Nephron progenitor cell (in vitro differentiated cells): ENCODE data around the gene EBNA1BP2.

Experiments
- DNase-seq: peaks from one replicate; pipeline ENCODE4 v3.0.0; 2021
- H3K27ac Mint-ChIP-seq: 2 replicates; pipeline ENCODE4 v1.8.0; 2021; ENCODE audit warnings: mild to moderate bottlenecking, moderate library complexity, mixed read lengths
- H3K27me3 Mint-ChIP-seq: 2 replicates; pipeline ENCODE4 v1.8.0; 2021; ENCODE audit warnings: mild to moderate bottlenecking, low read depth, mixed read lengths; ENCODE audit not compliant: poor library complexity
- H3K36me3 Mint-ChIP-seq: 2 replicates; pipeline ENCODE4 v1.8.0; 2021; ENCODE audit warnings: low read depth, mixed read lengths
- H3K4me1 Mint-ChIP-seq: 2 replicates; pipeline ENCODE4 v1.8.0; 2021; ENCODE audit warnings: mixed read lengths
- H3K4me3 Mint-ChIP-seq: 2 replicates; pipeline ENCODE4 v1.8.0; 2021; ENCODE audit warnings: mild to moderate bottlenecking, moderate library complexity, mixed read lengths
- H3K9me3 Mint-ChIP-seq: 2 replicates; pipeline ENCODE4 v1.8.0; 2021; ENCODE audit warnings: mild to moderate bottlenecking, moderate library complexity, mixed read lengths
- TF ChIP-seq, protein P1 (sequence below): fragments of 200-600 bp; sonication (generic); IDR thresholded peaks from 2 replicates; pipeline ENCODE4 v1.5.0; 2021; ENCODE audit warnings: antibody characterized with exemption

The EBNA1BP2 gene

DNA sequence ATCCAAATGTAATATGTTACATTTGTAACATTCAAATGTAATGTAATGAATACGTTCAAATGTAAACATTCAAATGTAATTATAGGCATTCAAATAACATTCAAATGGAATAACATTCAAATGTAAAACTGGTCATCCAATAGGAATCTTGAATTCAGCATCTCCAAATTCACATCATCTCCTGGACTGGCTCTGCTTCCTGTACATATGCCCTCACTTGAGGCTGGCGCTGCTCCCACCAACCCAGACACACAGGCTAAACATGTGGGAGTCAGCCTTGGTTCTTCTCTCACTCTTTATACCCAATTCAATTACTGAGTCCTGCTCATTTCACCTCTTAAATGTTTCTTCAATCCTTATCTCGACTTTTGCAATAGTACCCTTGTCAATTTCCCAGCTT is 6.9 kb downstream of the EBNA1BP2 start:
- Mint-ChIP-seq H3K4me1 (no peaks in the 10 kb centered on the region), H3K9me3 (no peaks in the 10 kb centered on the region), H3K4me3 (no peak overlapping the region), H3K36me3 (peaks cover 64% of the 10 kb centered on the region), H3K27ac (no peak overlapping the region), H3K27me3 (no peaks in the 10 kb centered on the region)
- TF ChIP-seq, protein P1, sequence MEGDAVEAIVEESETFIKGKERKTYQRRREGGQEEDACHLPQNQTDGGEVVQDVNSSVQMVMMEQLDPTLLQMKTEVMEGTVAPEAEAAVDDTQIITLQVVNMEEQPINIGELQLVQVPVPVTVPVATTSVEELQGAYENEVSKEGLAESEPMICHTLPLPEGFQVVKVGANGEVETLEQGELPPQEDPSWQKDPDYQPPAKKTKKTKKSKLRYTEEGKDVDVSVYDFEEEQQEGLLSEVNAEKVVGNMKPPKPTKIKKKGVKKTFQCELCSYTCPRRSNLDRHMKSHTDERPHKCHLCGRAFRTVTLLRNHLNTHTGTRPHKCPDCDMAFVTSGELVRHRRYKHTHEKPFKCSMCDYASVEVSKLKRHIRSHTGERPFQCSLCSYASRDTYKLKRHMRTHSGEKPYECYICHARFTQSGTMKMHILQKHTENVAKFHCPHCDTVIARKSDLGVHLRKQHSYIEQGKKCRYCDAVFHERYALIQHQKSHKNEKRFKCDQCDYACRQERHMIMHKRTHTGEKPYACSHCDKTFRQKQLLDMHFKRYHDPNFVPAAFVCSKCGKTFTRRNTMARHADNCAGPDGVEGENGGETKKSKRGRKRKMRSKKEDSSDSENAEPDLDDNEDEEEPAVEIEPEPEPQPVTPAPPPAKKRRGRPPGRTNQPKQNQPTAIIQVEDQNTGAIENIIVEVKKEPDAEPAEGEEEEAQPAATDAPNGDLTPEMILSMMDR, result no peak
- no peak for DNase-seq

DNA sequence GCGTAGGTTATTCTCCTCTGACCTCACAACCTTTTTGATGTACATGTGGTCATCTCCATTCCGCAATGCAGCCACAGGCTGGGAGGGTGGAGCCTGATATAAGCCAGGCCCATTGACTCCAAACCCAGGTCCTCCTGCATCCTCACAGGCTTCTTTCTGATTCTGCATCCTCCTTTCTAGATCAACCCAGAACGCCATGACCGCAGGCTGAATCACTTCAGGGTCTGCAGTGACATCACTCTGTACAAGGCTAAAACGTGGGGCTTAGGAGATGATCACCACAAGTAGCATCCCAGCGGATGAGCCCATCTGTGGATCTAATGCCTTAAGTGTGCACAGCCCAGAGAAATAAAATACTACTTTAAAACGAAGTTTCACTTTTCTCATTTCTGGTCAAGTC is 16.1 kb downstream of the EBNA1BP2 start:
- H3K4me3 Mint-ChIP-seq, result no peak overlapping the region
- no peaks in the 10 kb centered on the region for H3K36me3 Mint-ChIP-seq
- peaks cover 10% of the 10 kb centered on the region for H3K27me3 Mint-ChIP-seq
- TF ChIP-seq, protein P1, result no peak
- no peaks in the 10 kb centered on the region for H3K9me3 Mint-ChIP-seq
- DNase-seq, result no peak
- H3K4me1 Mint-ChIP-seq, result no peaks in the 10 kb centered on the region
- H3K27ac Mint-ChIP-seq, result no peak overlapping the region

DNA sequence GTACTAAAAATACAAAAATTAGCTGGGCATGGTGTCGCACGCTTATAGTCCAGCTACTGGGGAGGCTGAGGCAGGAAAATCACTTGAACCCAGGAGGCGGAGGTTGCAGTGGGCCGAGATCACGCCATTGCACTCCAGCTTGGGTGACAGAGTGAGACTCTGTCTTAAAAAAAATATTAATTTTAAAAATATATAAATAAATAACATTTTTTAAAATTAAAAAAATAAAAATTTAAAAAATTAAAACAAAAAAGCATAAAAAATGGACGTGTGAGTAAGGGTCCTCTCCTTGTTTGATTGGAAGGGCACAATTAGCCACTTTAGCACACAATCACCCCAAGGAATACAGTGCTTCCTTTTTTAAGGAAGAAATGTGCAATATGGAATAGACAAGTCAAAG is 18.6 kb downstream of the EBNA1BP2 start:
- Mint-ChIP-seq H3K9me3 (no peaks in the 10 kb centered on the region), H3K4me1 (peaks cover 16% of the 10 kb centered on the region), H3K27me3 (peaks cover 18% of the 10 kb centered on the region), H3K36me3 (no peaks in the 10 kb centered on the region), H3K4me3 (no peak overlapping the region), H3K27ac (no peak overlapping the region)
- DNase-seq, result no peak
- TF ChIP-seq, protein P1, result no peak

DNA sequence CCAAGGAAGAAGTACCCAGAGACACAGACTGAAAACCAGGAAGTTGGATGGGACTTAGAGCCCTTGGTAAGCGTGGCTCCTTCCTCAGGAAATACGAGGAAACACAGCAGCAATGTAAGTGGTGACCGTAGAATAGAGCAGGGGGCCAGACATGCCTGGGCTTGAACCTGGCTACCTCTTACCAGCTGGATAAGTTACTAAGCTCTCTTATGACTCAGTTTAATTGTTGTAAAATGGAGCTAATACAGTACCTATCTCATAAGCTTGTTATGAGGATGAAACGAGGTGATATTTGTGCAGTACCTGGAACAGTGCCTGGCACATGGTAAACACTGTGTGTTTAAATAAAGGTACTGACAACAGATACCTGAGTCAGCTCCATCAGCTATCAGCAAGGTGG is 19.2 kb downstream of the EBNA1BP2 start:
- no peak for DNase-seq
- Mint-ChIP-seq H3K27ac (no peak overlapping the region), H3K9me3 (no peaks in the 10 kb centered on the region), H3K36me3 (no peaks in the 10 kb centered on the region), H3K4me1 (peaks cover 20% of the 10 kb centered on the region), H3K4me3 (no peak overlapping the region), H3K27me3 (peaks cover 18% of the 10 kb centered on the region)
- TF ChIP-seq, protein P1, result no peak

DNA sequence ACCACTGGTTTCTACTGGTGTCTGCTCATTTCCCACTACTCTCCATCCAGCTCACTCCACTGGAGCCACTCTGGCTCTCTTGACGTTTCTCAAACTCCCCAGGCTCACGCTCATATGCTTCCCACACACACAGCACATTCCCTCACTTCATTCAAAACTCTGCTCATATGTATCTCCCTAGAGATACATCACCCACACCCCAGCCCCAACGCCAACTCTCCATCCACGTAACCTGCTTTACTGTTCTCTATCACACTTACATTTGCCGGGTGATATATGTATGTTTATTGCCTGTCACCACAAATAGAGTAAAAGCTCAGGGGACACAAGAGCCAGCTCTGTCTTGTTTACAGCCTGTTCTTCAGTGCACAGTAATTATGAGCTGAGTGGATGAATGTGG is 22.2 kb downstream of the EBNA1BP2 start:
- Mint-ChIP-seq H3K27me3 (peaks cover 23% of the 10 kb centered on the region), H3K27ac (no peak overlapping the region), H3K9me3 (no peaks in the 10 kb centered on the region), H3K4me1 (peaks cover 30% of the 10 kb centered on the region), H3K36me3 (no peaks in the 10 kb centered on the region), H3K4me3 (no peak overlapping the region)
- DNase-seq, result no peak
- TF ChIP-seq, protein P1, result no peak

DNA sequence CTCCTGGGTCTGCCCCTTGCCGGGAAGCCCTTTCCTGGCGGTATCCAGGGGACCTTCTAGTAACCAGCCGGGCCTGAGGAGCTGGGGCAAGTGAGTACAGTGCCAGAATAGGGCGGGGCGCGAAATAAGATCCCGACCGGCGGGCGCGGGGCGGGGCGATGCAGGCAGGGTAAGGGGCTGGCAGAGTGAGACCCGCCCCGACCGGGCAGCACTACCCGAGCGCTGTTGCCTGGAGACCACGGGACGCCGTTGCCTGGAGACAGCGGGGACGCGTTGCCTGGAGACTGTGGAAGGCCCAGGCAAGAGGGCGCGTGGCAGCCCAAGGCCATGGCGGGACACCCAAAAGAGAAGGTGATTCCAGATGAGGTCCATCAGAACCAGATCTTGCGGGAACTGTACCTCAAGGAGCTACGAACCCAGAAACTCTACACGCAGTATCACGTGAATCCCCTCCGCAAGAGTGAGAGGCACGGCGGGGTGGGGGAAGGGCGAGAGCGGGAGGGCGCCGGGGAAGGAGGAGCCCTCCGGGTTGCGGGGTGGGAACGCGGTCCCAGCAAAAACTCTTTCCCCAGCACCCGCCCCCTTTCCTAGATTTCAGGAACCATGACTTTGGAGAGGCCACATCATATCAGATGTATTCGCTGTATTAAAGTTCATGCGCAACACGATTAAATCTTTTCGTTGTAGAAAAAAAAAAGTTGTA is 24.3 kb downstream of the EBNA1BP2 start:
- TF ChIP-seq, protein P1, result no peak
- no peaks in the 10 kb centered on the region for H3K36me3 Mint-ChIP-seq
- peak overlapping the region; percentile 80 for H3K4me3 Mint-ChIP-seq
- H3K4me1 Mint-ChIP-seq, result peaks cover 30% of the 10 kb centered on the region
- peaks cover 28% of the 10 kb centered on the region for H3K27me3 Mint-ChIP-seq
- H3K27ac Mint-ChIP-seq, result peak overlapping the region; percentile 68
- peak; percentile 99 for DNase-seq
- H3K9me3 Mint-ChIP-seq, result no peaks in the 10 kb centered on the region
